ENCODE results near the gene SFXN4.
"Not testable (repeated sequence)": the region's sequence is repeated elsewhere in the genome, so short reads cannot be mapped to it uniquely, and the experiment has no call there.

Gene SFXN4

GRCh38 chr10:119189811-119190282 lies 24.3 kb upstream of the SFXN4 start:
- DNase-seq: peak; percentile 56

- no peak for DNase-seq
Measured at GRCh38 chr10:119183664-119184412, 18.3 kb upstream of the SFXN4 start.

- not testable (repeated sequence) for DNase-seq
Measured at GRCh38 chr10:119180850-119181400, 15.4 kb upstream of the SFXN4 start.

GRCh38 chr10:119178372-119179119 lies 13.0 kb upstream of the SFXN4 start, which contains the start of gene PRDX3:
Gene PRDX3, minus strand, starts transcription at chr10:119178812. Its CDS starts 22 bp downstream, at chr10:119178790.
- peak; percentile 89 for DNase-seq

GRCh38 chr10:119177708-119178371 lies 12.3 kb upstream of the SFXN4 start:
- DNase-seq: no peak

- DNase-seq: no peak
Measured at GRCh38 chr10:119176166-119176565, 10.7 kb upstream of the SFXN4 start.

- DNase-seq: no peak
Measured at GRCh38 chr10:119174109-119174508, 8.6 kb upstream of the SFXN4 start.

- no peak for DNase-seq
Measured at GRCh38 chr10:119167041-119167440, 1.5 kb upstream of the SFXN4 start.

GRCh38 chr10:119166564-119166963 lies 1.1 kb upstream of the SFXN4 start:
- no peak for DNase-seq

- no peak for DNase-seq
Measured at GRCh38 chr10:119166118-119166500, 595 bp upstream of the SFXN4 start.

GRCh38 chr10:119162452-119163092 lies 2.9 kb downstream of the SFXN4 start:
- DNase-seq: no peak

GRCh38 chr10:119161680-119162451 lies 3.6 kb downstream of the SFXN4 start:
- DNase-seq: peak; percentile 47

GRCh38 chr10:119159332-119159731 lies 6.2 kb downstream of the SFXN4 start:
- DNase-seq: no peak

- no peak for DNase-seq
Measured at GRCh38 chr10:119153661-119154060, 11.9 kb downstream of the SFXN4 start.

- no peak for DNase-seq
Measured at GRCh38 chr10:119153041-119153440, 12.5 kb downstream of the SFXN4 start.

- DNase-seq: not testable (repeated sequence)
Measured at GRCh38 chr10:119151601-119152000, 13.9 kb downstream of the SFXN4 start.

- DNase-seq: peak; percentile 54
Measured at GRCh38 chr10:119149729-119150128, 15.8 kb downstream of the SFXN4 start.

- no peak for DNase-seq
Measured at GRCh38 chr10:119149157-119149556, 16.4 kb downstream of the SFXN4 start.

GRCh38 chr10:119143657-119144056 lies 21.9 kb downstream of the SFXN4 start:
- no peak for DNase-seq

- no peak for DNase-seq
Measured at GRCh38 chr10:119140603-119141245, 24.8 kb downstream of the SFXN4 start.

GRCh38 chr10:119139464-119140067 lies 25.9 kb downstream of the SFXN4 start:
- DNase-seq: peak; percentile 68
